Putamen (tissue), 1 donor: ENCODE results near the gene CLCN1.
A peak's percentile ranks its signal among the peaks of the same experiment; 100 is the strongest.

Experiments used
- DNase-seq: peaks from one replicate; pipeline ENCODE4 v3.0.0-alpha.2; 2016; ENCODE audit warnings: low spot score

Gene CLCN1

DNA sequence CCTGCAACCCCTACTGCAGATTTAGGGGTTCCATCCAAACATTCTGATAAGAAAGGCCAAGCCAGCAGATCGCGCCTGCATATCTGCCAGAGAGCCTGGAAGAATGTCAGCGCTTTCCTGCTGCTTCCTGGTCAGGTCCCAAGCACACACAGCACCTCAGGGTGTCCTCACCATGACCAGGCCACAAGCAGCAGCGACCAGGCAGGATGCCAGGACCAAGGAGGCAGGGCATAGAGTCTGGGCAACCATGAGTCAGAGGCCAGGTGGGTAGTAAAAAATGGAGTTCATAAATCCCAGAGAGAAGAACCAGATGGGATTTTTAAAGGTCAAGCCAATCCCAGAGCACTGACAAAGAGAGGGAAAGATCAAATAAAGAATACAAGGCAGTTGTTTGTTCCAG lies 52.1 kb downstream of the CLCN1 start:
- DNase-seq: no peak

DNA sequence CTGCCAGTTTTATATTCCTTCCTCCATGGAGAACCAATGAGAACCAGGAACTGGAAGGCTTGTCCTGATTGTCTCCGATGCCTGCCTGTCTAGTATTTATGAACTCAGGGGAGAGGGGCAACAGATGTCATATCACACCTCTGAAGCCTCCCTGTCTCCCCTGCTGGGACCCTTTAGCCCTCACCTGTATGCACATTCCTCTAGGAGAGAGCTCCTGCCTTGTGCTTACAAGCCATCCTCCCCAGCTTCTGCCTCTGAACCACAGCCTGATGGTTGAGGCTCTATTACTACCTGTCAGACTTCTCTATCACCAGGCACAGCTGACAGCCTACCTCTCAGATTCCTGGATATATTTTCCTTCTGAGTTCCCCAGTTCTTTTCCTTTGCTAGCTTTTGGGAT lies 52.5 kb downstream of the CLCN1 start:
- no peak for DNase-seq

DNA sequence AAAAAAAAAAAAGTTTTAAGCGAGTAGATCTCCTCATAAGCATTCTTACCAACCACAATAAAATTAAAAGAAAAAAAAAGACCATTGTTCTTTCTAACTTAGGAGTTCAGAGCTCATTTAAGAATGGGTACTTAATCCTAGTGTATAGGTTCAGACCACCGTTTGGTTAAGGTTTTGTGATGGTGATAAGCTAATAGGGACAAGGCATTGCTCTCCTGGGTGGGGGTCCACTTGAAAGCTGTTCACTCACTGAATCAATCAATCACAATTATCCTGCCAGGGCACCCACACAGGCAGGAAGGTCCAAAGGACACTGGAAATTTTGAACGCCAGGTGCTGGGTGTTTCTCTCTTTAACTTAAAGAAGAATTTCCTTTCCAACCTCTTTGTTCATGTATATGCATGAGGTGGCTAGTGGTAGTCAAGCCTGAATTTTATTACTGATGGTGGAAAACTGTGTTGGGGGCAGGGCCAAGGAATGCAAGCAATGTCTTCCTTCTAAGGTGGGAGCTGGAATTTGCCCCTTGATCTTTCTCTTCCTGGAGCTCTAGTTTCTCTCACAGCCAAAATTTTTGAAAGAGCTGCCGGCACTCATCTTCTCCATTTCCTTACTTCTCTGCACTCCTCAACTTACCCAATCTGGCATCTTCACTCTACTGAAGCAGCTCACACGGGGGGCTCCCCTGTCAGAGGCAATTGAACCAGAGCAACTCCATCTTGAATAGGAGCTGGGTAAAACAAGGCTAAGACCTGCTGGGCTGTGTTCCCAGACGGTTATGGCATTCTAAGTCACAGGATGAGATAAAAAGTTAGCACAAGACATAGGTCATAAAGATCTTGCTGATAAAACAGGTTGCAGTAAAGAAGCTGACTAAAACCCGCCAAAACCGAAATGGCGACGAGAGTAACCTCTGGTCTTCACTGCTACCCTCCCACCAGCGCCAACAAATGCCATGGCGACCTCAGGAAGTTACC lies 54.1 kb downstream of the CLCN1 start:
- no peak for DNase-seq

DNA sequence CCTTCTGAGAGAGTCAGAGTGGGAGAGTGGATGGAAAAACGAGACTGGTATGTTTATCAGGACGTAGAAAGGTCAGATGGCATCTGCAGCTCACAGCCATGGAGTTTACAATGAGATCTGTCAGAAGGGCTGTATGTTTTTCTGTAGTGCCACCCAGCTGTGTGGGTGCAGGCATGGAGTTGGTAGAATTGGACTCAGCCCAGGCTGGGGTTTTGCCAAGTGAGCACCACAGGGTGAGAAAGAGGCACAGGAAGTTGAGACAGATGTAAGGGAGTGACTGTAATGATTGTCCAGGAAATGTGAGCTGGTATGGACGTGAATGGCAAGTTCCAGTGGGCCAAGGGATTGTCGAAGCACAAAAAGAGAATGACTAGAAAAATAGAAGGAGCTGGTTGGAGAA lies 56.2 kb downstream of the CLCN1 start:
- DNase-seq: peak; percentile 90

DNA sequence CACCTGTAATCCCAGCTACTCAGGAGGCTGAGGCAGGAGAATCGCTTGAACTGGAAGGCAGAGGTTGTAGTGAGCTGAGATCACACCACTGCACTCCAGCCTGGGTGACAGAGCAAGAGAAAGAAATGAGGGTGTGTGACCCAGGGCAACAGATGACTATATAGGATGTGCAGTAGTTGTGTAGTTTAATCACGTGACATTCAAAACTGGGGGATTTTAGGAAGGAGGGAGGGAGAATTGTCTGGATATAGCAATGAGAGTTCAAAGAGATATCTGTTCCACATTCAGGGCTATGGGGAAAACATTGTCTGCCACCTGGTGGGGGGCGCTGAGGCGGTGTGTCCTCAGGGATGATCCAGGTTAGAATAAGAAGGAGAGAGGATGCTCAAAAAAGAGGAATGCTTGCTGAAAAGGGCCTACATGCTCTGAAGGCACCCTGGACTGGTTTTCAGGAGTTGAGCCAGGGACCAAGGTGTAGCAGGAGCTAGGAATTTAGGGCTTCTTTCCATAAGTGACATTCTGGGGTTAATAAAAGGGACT lies 57.4 kb downstream of the CLCN1 start:
- DNase-seq: no peak

DNA sequence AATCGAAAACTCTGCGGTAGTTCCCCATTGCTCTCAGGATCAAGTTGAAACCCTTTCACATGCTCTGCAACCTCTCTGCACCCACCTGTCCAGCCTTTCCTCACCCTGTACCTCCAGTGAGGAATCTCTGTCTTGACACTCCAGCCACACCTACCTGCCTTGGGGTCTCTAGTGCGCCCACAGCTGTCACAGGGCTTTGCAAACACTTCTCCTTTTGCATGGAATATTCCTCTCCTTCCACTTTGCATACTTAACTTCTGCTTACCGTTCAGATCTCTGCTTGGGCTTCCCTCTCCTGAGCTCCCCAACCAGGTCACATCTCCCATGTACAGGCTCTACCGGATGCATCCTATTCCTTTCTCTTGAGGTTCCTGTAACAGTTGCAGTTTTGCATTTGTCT lies 58.6 kb downstream of the CLCN1 start:
- DNase-seq: no peak

DNA sequence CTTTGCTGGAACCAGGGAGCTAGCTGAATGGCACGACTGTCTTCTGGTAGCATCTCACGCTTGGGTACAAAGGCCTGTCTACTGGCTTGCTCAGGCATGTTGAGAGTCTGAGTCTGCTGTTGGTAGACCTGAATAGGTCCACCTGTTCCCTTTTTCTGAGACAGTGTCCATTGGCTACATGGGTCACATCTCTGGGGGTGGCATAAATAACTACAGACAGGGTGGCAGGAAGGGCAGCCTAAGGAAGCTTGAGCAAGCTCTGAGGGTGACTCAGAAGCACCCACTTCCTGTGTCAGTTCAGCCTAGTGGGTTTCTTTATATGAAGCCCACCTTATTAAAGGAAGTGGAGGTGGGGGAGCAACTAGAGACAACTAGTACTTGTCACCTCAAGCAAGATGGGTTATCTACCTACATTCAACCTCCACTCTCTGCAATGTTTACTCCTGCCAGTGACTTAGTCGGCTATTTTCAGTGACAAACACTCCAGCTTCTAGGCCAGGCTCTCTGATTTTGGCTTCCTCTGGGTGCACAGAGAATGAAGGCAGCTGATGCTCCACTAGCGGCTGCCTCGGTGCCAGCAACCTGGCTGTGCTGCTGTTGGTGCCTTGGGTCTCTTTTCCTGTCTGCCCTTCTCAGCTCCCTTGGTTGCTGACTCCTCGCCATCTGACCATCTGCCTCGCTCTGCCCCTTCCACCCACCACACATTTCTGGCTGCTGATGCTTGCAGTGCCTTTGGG lies 59.6 kb downstream of the CLCN1 start:
- no peak for DNase-seq

DNA sequence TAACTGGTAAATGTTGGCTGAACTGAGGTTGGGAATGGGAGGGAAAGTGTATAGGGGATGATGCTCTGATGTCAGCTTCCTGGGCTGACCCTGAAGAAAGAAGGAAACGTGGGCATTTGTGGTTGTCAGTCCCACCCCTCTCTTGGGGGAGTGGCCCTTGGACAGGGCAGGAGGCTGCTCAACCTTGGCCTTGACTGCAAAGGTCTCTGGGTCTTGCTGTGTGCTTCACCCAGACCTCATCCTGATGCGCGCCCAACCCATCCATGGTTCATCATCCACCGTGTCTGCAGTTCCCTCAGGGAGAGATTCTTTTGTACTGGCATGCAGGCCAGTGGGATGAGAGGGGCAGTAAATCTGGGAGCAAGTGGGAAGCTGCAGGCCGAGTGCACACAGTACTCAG lies 60.5 kb downstream of the CLCN1 start:
- no peak for DNase-seq

DNA sequence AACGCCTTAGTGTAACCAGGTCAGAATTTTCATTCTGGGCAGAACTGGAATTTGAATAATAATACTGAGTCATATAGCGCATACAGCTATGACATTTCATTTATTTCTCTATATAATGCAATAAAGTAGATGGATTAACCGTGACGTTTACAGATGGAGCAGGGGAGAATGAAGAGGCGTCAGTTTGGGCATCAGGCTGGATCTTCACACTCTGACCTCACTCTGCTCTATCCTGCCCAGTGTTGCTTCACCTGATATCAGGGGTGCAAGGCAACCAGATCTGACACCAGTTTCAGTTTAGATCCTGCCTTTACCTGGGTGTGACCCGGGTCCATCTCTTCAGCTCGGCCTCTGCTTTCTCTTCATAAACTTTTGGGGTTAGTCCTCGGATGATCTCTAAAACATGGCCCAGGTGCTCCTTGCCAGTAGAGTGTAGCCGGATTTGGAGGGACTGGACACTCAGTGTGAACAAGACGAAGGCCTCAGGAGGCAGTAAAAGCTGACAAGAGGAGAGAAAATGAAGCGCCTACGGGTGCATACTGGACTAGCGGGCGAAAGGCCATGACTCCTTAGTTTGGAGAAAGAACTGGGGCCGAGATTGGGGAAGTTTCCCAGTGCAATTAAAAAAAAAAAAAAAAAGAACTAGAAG lies 63.8 kb downstream of the CLCN1 start:
- DNase-seq: no peak

DNA sequence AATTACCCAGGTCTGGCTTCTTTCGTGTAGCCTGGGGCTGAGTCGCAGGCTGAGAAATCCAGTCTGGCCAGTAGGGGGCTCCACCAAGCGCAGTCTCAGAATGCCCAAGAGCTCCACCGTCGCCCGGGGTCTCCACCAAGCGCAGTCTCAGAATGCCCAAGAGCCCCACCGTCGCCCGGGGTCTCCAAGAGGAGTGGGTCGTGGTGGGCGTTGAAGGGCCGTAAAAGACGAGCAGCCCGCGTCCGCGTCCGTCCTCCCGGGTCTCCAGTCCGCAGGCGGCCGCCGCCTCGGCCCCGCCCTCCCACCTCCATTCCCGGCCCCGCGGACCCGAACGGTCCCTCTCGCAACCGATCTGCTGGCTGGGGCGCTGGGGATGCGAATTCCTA lies 64.3 kb downstream of the CLCN1 start:
- DNase-seq: peak; percentile 82

DNA sequence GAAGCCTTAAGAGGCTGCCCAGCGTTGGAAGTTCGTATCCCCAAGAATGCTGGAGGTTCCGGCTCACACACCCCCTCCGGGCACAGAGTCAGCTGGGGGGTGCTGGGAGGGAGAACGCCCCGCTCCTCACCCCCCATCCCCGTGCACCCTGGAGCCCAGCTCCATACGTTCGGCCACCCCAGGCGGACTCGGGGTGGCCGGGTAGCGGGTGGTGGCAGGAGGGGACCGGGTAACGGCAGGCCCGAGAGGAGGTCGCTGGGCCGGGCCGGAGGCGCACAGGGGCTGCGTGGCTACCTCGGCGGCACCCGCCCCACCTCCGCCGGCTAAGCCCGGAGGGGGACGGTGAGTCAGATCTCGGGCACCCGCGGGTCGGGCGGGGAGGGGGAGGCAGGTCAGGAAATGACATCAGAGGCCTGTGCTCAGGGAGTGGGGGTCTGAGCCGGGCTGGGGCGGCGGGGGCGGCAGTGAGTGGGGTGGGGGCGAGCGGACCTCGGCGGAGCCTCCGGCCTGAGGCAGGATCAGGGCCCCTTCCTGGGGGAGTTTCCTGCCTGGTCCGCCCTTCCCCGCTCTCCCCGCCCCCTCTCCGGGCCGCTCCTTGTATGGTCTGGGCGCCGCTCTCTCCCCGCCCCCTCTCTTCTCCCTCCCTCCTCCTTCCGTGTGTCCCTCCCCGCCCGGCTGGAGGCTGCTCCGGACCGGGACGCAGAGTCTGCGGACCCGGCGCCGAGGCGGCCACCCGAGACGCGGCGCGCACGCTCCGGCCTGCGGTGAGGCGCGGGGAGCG lies 64.9 kb downstream of the CLCN1 start, which contains the start of gene ZYX:
Gene ZYX, plus strand, starts transcription at position 700 of the 781 bp plus-strand sequence. CDS start 227 bp downstream, outside the sequence.
- peak; percentile 85 for DNase-seq

DNA sequence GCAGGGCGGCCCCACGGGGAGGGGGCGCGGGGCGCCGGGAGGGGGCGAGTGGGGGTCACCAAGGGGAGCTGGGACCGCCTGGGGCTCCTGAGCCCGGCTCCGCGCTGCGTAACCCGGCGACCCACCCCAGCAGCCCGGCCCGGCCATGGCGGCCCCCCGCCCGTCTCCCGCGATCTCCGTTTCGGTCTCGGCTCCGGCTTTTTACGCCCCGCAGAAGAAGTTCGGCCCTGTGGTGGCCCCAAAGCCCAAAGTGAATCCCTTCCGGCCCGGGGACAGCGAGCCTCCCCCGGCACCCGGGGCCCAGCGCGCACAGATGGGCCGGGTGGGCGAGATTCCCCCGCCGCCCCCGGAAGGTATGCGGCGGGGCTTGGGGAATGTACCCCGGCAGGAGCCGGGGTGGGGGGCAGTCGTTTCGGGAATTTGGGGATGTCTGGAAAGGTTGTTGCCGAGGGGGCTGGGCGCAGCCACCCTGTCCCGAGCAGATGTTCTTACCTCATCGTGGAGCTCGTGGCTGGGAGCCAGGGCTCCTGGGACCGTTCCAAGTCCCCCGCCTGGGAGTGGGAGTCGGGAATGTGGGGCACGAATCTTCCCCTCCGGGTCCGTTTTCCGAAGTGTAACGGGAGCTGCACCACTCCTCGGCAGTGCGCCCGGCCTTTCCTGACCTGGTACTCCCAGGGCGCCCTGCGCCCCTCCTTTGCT lies 65.7 kb downstream of the CLCN1 start:
- DNase-seq: peak; percentile 53

DNA sequence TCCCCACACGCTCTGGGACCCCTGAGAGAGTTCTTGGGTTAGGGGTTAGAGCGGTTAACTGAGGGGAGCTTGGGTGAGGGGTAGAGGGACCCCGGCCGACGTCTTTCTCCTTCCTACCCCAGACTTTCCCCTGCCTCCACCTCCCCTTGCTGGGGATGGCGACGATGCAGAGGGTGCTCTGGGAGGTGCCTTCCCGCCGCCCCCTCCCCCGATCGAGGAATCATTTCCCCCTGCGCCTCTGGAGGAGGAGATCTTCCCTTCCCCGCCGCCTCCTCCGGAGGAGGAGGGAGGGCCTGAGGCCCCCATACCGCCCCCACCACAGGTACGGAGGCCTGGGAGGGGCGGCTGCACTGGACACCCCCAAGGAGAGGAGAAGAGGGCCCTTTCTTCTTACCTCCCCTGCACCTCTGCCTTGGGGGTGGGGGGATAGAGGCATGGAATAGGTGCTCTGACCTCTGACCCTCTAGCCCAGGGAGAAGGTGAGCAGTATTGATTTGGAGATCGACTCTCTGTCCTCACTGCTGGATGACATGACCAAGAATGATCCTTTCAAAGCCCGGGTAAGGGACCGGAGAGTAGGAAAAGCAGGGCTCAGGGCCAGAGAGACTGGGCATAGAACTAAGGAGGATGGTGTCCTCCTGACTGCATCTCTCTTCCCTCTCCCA lies 66.3 kb downstream of the CLCN1 start:
- DNase-seq: no peak

DNA sequence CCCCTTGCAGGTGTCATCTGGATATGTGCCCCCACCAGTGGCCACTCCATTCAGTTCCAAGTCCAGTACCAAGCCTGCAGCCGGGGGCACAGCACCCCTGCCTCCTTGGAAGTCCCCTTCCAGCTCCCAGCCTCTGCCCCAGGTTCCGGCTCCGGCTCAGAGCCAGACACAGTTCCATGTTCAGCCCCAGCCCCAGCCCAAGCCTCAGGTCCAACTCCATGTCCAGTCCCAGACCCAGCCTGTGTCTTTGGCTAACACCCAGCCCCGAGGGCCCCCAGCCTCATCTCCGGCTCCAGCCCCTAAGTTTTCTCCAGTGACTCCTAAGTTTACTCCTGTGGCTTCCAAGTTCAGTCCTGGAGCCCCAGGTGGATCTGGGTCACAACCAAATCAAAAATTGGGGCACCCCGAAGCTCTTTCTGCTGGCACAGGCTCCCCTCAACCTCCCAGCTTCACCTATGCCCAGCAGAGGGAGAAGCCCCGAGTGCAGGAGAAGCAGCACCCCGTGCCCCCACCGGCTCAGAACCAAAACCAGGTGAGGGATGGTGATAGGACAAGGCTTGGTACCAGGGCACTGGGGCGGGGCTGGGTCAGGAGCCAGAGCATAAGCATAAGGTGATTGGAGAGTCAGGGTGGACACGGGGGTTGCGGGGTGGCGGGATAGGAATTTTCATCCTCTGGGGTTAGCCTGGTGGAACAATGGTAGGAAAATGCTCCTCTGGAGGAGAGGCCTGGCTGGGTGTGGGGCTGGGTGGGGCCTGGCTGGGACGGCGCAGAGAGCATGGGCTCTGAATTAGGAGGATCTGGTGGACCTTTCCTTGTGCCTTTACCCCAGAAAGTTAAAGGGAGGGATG lies 67.1 kb downstream of the CLCN1 start:
- no peak for DNase-seq

DNA sequence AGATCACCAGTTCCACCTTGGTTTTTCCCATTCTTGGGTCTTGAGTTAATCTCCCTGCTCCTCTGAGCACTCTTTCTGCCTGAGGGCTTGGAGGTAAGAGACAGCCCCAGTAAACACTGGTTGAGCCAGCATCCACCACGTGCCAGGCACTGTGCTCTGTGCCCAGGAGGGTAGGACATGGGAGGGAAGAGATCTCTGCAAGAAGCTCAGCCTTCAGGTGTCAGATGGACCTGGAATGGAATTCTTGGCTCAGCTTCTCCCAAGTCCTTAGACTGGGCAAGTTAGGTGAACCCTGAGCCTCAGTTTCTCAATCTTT lies 67.7 kb downstream of the CLCN1 start:
- DNase-seq: no peak

DNA sequence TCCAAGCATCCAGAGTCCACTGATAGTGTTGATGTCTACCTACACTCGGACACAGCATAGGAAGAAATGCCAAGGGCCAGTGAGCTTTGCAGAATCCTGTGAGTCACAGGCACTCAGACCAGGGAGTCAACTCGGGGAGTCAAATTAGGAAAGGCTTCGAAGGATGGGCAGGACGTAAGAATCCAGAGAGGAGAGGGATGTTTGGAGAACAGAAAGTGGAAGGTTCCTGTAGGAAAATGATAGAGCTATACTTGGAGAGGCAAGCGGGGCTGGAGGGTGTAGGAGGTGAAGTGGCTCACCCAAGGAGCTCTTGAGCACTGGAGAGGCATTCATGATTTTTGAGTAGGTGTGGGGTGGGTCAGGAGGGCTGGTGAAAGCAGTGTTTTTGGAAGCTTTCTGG lies 68.2 kb downstream of the CLCN1 start:
- DNase-seq: no peak

DNA sequence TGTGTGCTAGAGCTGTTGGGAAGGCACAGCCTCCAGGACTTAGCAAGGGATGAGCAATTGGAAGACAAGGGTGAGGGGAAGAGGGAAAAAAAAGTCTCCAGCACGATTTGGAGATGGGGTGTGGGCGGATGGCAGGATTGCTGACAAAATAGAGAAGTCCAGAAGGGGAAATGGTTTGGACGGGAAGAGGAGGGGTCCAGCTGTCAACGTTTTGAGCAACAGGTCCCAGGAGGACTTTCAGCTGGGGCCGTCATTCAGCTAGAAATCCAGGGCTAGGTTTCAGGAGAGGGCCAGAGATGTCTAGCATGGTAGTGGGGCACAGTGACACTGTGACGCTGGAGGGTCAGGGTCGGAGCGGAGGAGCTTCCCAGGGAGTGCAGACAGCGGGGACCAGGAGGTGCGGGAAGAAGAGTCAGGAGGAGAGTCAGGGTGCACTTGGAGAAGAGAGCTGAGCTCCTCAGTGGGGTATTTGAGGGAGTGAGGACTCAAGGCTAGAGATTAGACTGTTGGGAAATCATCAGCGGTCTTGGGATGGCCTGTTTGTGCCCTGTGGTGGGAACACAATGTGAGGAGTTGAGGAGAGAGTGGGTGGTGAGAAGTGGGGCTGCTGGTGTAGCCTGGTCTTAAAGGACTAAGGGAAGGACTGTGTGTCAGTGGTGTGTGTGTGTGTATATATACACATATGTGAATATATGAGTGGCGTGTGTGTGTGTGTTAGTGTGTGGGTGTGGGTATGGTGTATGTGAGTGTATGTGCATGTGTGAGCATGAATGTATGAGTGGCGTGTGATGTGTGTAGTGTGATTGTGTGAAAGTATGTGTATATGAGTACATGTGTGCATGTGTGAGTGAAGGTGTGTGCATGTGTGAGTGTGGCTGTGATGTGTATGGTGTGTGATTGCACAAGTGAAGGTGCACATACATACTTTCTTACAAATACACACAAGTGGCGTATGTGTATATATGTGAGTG lies 69.0 kb downstream of the CLCN1 start:
- no peak for DNase-seq
